RKO (cell line): ENCODE results near the gene TP53.
"Not testable (repeated sequence)": the region's sequence is repeated elsewhere in the genome, so short reads cannot be mapped to it uniquely, and the experiment has no call there.

Experiments used
- DNase-seq: peaks from one replicate; pipeline ENCODE4 v3.0.0-alpha.2; 2016; ENCODE audit warnings: low spot score

The TP53 gene

GRCh38 chr17:7631398-7632380 lies 55.6 kb downstream of the TP53 start:
- DNase-seq: no peak

GRCh38 chr17:7629939-7630571 lies 57.2 kb downstream of the TP53 start, which contains the start of gene SHBG:
SHBG (plus strand) TSS chr17:7630135; CDS start chr17:7630173, 38 bp downstream.
- DNase-seq: no peak

- peak; percentile 92 for DNase-seq
Measured at GRCh38 chr17:7627250-7628121, 59.8 kb downstream of the TP53 start, which contains the start of gene SAT2. SAT2 (minus strand) TSS chr17:7627821; CDS start chr17:7627635, 186 bp downstream.

GRCh38 chr17:7626956-7627249 lies 60.4 kb downstream of the TP53 start:
- no peak for DNase-seq

GRCh38 chr17:7626307-7626706 lies 61.0 kb downstream of the TP53 start:
- no peak for DNase-seq

GRCh38 chr17:7625749-7626148 lies 61.5 kb downstream of the TP53 start:
- DNase-seq: not testable (repeated sequence)

- DNase-seq: no peak
Measured at GRCh38 chr17:7623661-7624060, 63.6 kb downstream of the TP53 start.

GRCh38 chr17:7620835-7621234 lies 66.5 kb downstream of the TP53 start:
- DNase-seq: no peak

- DNase-seq: no peak
Measured at GRCh38 chr17:7618608-7619007, 68.7 kb downstream of the TP53 start.
